K562 (cell line): ENCODE data around the gene SUPT20HL1.

Experiments
- ETV5 ChIP-seq: sonication (generic); formaldehyde crosslinking; IDR thresholded peaks from 2 replicates; pipeline ENCODE4 v1.4.0; 2020; ENCODE audit warnings: low read depth, mild to moderate bottlenecking, missing genetic modification reagents
- EZH2 ChIP-seq: IDR thresholded peaks from 2 replicates; pipeline ENCODE4 v1.6.1; 2012; ENCODE audit warnings: low read depth, mild to moderate bottlenecking, inconsistent platforms, low read length, borderline replicate concordance
- KLF10 ChIP-seq: fragments of 250-450 bp; sonication (Bioruptor Pico); IDR thresholded peaks from 2 replicates; pipeline ENCODE4 v1.6.1; 2021; ENCODE audit warnings: matching md5 sums
- STAG1 ChIP-seq: sonication (generic); formaldehyde crosslinking; IDR thresholded peaks from 2 replicates; pipeline ENCODE4 v1.5.0; 2020; ENCODE audit warnings: missing genetic modification reagents, borderline replicate concordance
- TAF1 ChIP-seq: IDR thresholded peaks from 2 replicates; pipeline ENCODE4 v1.6.1; 2011; ENCODE audit warnings: mild to moderate bottlenecking, low read length, moderate library complexity; ENCODE audit not compliant: insufficient read depth, control insufficient read depth, severe bottlenecking; ENCODE audit errors: extremely low read depth
- TF ChIP-seq, protein P1 (sequence below), 3 experiments: IDR thresholded peaks in 2 of 3; conservative IDR thresholded peaks in 1 of 3; 2 replicates each; pipeline ENCODE4 v1.5.1; 2011 to 2012; ENCODE audit warnings: low read length in 3 of 3, mild to moderate bottlenecking in 3 of 3, control low read depth in 2 of 3, improper control_type of control experiment in 1 of 3, inconsistent platforms in 1 of 3, low read depth in 1 of 3, mixed read lengths in 1 of 3, moderate library complexity in 1 of 3; ENCODE audit not compliant: insufficient read depth in 2 of 3
- TF ChIP-seq, protein P2 (sequence below), 2 experiments: fragments of 450-650 bp in 1 of 2; sonication (generic) in 1 of 2; formaldehyde crosslinking; conservative IDR thresholded peaks; 2 replicates each; pipeline versions ENCODE4 v1.4.0 to v1.8.1; 2020 to 2022; ENCODE audit warnings: mild to moderate bottlenecking in 1 of 2, missing genetic modification reagents in 1 of 2
- TF ChIP-seq, protein P3 (sequence below): sonication (generic); formaldehyde crosslinking; IDR thresholded peaks from 2 replicates; pipeline ENCODE4 v1.8.0; 2022; ENCODE audit warnings: mild to moderate bottlenecking, missing genetic modification reagents, borderline replicate concordance

DNA sequence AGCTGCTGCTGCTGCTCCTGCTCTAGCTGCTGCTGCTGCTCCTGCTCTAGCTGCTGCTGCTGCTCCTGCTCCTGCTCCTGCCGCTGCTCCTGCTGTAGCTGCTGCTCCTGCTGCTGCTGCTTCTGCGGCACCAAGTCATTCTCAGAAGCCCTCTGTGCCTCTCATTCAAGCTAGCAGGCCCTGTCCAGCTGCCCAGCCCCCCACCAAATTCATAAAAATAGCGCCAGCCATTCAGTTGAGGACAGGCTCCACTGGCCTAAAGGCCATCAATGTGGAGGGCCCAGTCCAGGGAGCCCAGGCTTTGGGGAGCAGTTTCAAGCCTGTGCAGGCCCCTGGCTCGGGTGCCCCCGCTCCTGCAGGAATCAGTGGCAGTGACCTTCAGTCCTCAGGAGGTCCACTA, 3.9 kb downstream of the SUPT20HL1 start:
- TF ChIP-seq STAG1 (CRISPR knock-in tag) (no peak), EZH2 (no peak), KLF10 (CRISPR knock-in tag) (no peak), ETV5 (CRISPR knock-in tag) (no peak), TAF1 (no peak)
- TF ChIP-seq, protein P1, sequence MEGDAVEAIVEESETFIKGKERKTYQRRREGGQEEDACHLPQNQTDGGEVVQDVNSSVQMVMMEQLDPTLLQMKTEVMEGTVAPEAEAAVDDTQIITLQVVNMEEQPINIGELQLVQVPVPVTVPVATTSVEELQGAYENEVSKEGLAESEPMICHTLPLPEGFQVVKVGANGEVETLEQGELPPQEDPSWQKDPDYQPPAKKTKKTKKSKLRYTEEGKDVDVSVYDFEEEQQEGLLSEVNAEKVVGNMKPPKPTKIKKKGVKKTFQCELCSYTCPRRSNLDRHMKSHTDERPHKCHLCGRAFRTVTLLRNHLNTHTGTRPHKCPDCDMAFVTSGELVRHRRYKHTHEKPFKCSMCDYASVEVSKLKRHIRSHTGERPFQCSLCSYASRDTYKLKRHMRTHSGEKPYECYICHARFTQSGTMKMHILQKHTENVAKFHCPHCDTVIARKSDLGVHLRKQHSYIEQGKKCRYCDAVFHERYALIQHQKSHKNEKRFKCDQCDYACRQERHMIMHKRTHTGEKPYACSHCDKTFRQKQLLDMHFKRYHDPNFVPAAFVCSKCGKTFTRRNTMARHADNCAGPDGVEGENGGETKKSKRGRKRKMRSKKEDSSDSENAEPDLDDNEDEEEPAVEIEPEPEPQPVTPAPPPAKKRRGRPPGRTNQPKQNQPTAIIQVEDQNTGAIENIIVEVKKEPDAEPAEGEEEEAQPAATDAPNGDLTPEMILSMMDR (IDR thresholded peaks at IDR 0.05 in 2 of 3, conservative IDR thresholded peaks at IDR 0.05 in 1 of 3; ENCODE audit: insufficient read depth in 2 of 3, low read depth in 1 of 3, low read length in 3 of 3) = no peak
- TF ChIP-seq, protein P2, sequence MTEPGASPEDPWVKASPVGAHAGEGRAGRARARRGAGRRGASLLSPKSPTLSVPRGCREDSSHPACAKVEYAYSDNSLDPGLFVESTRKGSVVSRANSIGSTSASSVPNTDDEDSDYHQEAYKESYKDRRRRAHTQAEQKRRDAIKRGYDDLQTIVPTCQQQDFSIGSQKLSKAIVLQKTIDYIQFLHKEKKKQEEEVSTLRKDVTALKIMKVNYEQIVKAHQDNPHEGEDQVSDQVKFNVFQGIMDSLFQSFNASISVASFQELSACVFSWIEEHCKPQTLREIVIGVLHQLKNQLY (CRISPR knock-in tag; conservative IDR thresholded peaks at IDR 0.05) = no peak
- TF ChIP-seq, protein P3, sequence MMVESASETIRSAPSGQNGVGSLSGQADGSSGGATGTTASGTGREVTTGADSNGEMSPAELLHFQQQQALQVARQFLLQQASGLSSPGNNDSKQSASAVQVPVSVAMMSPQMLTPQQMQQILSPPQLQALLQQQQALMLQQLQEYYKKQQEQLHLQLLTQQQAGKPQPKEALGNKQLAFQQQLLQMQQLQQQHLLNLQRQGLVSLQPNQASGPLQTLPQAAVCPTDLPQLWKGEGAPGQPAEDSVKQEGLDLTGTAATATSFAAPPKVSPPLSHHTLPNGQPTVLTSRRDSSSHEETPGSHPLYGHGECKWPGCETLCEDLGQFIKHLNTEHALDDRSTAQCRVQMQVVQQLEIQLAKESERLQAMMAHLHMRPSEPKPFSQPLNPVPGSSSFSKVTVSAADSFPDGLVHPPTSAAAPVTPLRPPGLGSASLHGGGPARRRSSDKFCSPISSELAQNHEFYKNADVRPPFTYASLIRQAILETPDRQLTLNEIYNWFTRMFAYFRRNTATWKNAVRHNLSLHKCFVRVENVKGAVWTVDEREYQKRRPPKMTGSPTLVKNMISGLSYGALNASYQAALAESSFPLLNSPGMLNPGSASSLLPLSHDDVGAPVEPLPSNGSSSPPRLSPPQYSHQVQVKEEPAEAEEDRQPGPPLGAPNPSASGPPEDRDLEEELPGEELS (CRISPR knock-in tag) = no peak
